HG02870 (cell line): Measurements from ENCODE around the gene KRT78.

Experiments used
- ATAC-seq: cut with Tn5 transposase; IDR thresholded peaks from one replicate; pipeline ENCODE4 v1.9.1; 2021; ENCODE audit warnings: mild to moderate bottlenecking, moderate library complexity; ENCODE audit not compliant: unreplicated experiment

KRT78 gene

DNA sequence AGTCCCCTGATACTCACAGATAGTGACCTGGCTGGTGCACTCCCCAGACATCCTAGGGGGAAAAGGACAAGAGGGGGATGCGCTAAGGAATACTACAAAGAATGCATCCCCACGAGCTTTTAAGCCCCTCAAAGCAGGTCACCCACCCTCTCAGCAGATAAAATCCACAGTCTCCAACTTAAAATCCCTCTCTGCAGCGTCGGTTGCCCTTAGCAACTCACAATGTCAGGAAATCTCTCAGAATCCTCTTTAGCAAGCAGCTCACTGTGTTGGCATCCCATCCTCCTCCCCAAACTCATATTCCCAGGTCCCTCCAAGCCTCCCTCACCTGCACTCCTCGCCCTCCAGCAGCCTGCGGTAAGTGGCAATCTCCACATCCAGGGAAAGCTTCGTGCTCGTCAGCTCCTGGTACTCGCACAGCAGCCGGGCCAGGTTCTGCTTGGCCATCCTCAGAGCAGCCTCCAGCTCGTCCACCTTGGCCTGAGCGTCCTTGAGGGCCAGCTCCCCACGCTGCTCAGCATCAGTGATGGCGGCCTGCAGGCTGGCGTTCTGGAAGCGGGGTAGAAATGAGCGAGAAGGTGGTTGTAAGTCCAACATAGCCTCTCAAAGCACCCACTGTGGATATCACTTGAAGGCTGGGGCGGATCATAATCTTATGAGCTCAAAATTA, 9.2 kb downstream of the KRT78 start:
- ATAC-seq, result no peak

DNA sequence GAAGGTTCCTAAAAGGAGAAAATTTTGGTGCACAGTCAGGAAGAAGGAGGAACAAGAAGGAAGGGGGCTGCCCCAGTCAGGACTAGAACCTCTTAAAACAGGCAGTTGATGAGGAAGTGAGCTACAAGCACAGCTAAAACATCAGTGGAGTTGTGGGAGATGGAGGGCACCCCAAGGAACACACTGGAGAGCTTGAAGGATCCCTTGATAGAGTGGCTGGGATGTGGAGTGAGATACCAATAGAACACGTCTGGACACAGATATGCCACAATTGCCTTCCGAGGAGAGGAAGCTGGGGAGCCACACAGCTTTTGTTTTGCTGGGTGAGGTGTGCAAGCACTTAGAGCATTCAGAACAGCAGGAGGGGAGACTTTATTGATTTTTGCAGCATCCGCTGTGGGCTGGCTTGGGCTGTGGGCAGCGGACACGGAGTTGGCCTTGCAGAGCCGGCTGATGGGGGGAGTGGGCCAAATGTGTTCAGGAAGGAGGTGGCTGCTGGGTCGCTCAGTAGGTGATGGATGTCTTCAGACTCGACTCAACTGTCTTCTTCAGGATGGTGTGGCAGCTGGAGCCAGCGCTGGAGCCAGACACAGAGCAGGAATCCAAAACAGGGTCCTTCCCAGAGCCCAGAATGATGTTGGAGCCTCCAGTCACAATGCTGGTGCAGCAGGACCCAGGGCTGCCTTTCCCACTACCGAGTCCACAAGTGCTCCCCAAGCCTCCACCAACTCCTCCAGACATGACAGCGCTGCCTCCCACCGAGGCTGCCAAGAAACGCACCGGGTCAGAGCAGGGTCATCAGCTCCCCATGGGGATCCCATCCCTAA, 10.0 kb downstream of the KRT78 start:
- no peak for ATAC-seq

DNA sequence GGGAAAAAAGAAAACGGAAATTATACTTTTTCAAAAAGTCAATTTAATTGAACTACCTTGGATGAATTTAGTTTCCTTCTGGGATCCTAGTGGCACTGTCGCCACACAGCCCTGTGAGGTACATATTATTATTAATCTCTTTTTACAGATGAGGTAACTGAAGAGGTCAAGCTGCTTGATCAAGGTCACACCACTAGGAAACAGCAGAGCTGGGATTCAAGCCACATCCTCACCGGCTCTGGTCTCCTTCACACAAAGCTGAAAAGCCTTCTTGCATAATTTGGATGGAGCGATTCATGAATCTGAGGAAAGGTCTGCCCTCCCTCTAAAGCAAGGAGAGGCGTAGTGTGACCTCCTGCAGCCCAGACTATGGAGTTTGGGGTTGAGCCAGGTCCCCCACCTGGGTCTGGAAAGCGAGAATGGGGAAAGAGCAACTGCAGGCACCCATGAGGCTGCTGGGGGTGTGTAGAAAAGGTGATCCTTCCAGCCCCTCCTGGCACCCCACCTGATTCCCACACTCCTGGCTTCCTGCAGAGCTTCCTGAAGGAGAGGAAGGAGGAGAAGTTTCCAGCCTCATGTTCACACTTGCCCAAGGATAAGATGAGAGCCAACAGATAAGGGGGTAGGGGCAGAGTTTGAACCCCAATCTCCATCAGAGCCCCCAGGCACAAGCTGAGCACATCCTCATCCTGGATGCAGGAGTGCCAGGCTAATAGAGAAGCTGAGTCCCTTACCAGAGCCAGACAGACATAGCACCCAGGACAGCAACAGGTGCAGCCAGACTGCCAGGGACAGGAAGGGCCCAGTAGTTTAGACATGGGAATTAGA, 10.8 kb downstream of the KRT78 start:
- ATAC-seq, result no peak

DNA sequence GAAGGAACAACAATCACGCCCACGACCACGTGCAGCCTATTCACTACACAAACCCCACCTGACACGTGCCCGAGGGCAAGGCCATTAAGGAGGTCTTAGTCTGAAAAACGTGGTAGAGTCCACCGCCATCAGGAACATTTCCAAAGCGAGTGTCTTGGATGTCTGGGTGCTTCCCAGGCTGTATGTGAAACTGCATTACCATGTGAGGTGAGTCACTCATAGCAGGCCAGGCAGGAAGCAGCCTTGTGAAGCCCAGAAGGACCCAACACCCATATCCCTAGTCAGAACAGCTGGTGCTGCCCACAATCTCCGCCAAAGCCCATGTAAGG, 11.4 kb downstream of the KRT78 start:
- no peak for ATAC-seq

DNA sequence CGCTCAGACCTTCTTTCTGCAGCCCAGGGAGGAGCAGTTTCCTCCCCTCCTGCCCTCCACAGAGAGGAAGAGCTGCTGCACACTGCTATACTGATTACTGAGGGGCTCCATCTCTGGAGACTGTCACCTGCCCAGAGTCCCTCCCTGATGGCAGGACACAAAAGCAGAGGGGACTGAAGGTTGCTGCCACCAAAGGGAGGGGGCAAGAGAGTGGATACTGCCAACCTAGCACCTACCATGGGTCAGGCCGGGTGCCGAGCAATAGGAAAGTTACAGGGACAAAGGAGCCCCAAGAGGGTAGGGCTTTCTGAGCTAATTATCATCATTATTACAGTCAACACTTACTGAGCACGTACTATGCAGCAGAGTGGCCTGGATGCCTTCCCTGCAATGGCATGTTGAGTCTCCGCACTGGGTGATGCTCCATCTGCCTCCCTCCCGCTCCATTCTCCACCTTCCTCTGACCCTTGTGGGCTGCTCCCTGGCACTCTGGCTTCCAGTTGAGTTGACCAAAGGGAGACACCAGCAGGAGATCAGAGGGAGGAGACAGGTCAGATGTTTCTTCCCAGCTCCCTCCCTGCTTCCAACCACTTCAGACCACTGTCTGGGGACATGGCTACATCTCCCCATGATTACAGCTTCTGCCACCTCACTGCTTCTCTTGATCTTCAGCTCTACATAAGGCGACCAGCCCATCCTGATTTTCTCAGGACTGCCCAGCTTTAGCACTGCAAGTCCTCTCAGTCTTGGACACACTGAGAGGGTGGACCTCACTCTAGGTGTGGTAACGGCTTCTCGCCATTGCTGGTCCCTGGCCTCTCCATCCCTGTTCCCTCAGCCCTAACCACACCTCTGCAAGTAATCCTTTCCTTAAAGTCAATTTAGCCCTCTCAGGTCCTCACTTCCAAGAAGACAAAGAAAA, 12.0 kb downstream of the KRT78 start:
- no peak for ATAC-seq

DNA sequence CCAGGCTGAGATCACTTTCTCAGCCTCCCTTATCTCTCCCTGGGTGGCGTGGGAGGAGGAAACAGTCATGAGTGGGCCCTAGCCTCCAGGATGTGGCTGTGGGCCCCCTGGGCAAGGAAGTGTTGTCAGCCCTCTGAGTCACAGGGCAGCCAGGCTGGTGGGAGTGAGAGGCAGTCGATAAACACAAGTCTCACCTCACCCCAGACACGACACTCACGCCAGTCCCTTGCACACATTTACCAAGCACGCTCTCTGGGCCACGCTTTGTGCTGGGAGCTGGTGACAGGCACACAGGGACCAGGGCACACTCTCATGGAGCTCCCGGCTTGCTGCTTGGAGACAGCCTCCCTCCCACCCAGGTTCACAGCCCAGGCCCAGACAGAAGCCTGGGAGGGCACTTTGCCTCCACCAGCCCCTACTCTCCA, 12.7 kb downstream of the KRT78 start:
- ATAC-seq, result no peak

DNA sequence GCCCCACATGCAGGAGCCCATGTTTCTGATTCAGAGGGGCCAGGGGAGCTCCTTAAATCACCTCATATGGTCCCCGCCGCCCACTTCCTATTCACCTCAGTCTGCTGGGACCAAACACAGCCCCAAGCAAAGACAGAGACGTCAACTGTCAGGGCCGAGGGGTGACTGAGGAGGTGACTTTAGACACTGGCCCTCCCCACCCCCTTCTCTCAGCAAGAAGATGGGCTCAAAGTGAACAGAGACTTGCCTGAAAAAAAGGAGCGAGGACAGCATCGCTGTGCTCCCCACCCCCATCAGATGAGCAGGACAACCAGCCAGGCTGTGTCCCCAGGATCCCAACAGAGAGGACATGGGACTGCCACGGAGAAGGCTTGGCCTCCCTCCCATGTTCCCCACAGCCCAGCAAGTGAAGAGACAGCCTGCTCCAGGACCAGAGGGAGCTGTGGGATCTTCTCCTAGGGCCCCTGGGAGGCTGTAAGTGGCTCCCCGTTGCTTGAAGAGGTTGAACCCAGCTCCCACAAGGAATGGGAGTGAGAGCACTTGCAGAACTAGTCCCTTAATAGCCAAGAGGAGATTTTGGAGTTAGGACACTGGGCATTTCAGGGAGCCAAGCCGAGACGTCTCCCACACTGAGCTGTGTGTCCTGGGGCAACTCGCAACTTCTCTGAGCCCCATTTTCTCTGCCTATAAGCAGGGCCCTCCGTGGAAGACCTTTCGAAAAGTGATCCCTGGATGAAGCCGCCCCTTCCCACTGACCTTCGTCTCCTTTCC, 13.3 kb downstream of the KRT78 start:
- no peak for ATAC-seq

DNA sequence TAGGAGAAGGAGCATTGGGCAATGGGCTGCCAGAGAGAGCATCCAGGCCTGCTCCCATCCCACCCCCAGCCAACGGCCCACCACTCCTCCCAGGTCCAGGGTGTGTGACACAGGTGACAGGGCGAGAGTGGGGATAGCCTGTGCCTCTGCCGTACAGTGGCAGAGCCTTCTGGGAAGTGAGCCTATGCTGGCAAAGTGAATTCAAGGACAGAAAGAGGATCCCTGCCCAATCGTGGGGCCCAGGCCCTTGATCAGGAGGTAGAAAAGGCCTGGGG, 14.1 kb downstream of the KRT78 start:
- ATAC-seq, result no peak

DNA sequence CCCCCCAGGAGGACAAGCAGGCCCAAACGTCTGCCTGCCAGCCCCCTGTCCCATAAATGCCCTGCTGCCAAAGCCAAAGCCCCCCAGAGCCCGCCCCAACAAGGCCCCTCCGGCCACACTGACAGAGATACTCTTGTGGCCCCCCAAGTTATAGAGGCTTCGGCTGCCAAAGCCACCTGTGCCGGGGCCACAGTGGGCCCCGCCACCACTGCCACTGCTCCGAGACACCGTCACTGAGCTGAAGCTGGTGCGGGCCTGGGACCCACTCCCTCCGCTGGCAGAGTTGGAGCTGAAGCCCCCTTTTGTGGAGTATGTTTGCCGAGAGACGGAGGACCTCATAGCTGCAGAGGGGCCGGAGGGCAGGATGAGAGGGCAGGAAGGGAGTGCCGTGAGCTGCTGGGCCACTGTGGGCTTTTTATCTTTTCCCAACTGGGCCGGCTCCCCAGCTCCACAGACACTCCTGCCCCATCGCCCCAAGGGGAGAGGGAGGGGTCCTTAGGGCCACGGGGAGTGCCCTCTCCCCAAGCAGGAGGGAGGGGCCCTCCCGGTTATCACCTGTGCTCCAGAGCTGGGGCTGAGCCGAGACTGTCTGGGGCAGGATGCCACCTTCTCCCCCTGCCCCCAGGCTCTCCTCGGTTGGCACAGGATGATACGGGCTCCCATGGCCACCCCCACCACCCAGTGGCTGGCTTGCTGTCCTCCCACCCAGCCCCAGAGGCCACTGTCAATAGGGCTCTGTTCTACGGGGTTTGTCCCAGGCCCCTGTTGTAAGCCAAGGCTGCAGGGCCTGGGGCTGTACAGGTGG, 14.7 kb downstream of the KRT78 start, which contains the start of gene KRT79:
Gene KRT79, minus strand, starts transcription at position 390 of the 805 bp plus-strand sequence. Its CDS starts 51 bp downstream, at position 339.
- ATAC-seq, result no peak

DNA sequence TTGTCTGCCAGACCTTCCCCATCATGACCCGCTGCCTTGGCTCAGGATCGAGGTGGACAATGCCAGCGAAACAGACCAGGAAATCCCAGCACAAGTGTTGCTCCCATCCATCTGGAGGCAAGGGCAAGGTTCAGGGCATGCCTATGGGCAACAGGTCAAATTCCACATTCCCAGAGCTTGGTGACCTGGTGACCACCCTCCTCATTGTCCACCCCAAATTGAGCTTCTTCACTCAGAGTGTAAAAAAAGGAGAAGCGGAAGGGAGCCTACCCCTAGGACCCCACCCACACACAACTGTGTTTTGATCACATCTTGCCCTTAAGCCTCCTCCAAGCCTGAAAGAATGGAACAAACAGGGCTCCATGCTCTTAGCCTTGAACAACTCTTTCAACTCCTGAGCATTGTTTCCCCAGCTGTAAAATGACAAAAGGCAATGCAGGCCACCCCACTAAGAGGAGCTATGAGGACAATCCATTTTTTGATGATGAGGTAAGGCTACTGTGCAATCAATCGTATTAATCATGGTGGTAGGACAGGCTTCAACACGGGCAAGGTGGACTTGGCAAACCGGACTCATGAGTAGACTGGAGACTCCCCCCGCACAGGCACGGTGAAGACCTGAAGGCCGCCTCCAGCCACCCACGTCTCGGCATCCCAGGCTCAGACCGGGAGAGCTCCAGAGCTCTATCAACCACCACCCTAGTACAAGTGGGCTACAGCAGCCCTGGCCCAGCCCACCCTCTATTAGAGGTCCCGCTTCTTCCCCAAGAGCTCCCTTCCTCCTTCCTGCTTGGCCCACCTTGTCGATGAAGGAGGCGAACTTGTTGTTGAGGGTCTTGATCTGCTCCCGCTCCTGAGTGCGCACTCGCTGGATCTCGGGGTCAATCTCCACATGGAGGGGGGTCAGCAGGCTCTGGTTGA, 15.5 kb downstream of the KRT78 start:
- no peak for ATAC-seq

DNA sequence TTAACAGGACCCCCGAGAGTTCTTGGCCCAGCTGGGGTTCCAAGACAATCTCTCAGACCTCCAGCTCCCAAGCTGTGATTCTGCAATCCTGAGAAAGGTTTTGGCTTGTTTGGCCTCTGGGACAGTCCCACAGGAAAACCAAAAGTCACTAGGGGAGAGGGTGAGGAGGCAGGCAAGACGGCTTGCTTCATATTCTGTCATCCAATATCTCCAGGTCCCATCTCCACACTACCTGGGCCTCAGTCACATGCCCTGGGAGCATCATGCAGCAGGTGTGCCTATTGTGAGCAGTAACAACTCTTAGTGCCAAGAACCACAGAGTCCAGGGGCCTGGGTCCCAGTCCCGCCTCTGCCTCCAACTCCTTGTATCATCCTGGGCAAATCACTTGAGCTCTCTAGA, 16.3 kb downstream of the KRT78 start:
- no peak for ATAC-seq

DNA sequence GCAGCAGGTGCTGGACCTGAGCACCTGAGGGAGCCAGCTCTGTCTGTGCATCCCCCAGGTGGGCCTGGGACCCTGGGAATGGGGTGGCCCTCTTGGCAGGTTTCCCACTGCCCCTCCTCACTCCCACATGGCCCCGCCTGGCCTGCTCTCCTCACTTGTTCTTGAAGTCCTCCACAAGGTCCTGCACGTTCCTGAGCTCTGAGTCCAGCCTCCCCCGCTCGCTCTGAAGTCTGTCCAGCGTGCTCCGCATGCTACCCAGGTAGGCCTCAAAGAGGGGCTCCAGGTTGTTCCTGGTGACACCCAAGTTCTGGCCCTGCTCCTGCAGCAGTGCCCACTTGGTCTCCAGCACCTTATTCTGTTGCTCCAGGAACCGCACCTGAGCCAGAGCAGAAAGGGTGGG, 17.5 kb downstream of the KRT78 start:
- no peak for ATAC-seq

DNA sequence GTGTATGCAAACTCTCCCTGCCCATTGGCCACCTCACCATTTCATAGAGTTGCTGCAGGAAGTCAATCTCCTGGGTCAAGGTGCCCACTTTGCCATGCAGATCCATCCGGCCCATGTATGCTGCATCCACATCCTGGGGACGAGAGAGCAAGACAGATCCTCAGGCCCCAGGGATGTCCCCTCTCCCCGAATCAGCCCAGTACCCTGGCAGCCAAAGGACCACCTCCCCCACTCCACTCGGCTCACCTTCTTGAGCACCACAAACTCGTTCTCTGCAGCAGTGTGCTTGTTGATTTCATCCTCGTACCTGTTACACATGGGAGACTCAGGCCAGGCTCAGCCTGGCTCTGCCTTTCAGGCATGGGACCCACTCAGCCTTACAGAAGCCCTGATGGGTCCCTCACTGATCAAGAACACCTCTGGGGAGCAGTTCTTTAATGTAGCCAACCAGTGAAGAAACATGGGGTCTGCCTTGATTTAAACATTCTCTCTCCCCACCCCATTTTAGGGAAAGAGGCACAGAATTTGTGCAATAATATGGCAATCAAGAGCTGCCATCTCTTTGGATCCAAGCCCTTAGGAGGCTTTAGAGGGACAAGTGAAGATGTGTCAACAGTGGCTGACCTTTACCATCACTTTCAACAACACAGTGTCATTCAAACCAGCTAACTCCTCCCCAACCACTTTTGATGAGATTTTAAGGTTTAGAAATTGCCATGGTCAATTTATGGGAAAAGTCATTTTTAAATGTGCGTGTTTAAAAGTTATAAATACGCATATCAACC, 18.6 kb downstream of the KRT78 start:
- no peak for ATAC-seq

DNA sequence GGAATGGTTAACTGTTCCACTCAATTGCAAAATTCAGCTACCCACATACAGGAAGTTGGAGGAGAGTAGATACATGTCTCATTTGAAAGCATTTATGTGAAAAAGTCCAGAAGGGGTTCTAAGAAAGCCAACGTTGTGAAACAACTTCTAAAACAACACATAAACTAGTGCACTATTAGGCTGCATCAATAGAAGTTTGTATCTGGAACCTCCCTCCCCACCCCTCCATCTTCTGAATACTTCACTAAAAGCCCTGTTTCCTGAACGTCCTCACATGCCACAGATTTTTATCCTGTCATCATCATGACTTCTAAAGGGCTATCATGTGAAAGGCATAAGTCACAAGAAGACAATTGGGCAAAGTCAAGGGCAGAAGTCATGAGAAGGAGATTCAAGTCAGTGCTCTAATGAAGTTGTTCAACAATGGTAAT, 20.2 kb downstream of the KRT78 start:
- ATAC-seq, result no peak

DNA sequence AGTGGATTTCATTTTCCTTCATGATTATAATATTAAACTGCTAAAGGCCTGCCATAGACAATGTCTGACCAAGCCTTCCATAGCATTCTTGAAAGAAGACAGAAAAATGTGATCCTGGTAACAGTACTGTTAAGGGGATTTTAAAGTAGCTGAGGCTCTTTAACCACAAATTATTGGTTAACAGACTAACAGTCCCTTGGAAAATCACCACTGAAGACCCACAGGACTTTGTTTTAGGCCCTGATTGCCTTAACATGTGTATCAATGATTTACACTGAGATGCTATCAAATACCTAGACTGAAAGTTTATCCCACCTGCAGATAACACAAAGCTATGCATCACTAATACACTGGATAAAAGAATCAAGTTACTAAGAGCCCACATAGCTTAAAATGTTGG, 20.6 kb downstream of the KRT78 start:
- no peak for ATAC-seq

DNA sequence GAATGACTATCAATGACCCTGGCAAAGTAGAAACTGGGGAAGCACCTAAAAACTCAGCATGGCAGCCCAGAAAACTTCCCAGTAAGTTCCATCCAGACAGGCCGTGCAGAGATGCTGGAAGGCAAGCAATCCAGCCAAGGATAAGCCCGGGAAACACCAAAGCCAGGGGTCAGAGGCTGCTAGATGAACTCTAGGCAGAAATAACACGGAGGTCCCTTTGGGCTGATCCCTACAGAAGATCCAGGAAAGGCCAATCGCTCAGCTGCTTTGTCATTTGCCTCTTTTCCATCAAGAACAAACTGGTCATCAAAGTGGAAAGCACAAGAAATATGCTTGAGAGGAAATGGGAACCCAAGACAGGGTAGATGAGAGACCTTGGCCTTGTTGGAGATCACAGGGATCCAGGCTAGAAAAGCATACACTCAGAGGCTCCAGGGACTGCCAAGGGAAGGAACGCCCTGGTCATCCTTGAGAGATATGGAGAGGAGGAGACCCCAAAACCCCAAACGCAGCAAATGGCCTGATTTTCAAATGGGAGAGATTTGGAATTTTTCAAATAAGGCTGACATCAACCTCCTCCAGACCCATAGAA, 21.2 kb downstream of the KRT78 start:
- ATAC-seq, result no peak
